HG02623 (cell line): ENCODE data around the gene PDE5A.
A peak's percentile ranks its signal among the peaks of the same experiment; 100 is the strongest.

Experiments
- ATAC-seq: cut with Tn5 transposase; IDR thresholded peaks from one replicate; pipeline ENCODE4 v1.9.1; 2021; ENCODE audit warnings: moderate library complexity; ENCODE audit not compliant: unreplicated experiment

PDE5A gene

DNA sequence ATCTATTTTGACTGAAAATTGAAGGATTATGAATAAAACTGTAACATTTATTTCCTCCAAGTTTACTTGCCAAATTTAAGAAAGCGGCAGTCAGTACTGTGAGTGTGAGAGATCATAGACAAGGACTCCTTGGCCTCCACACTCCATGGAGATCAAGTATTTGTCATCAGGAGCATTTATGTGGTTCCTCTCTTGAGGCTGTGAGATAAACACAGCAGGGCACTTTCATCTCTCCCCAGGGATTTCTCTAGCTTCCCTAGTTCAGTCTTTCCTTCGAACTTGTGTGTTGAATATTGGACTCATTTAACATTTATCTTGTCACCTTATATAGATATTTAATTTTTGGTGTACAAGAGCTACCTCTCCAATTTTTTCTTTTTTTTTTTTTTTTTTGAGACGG, 40.8 kb downstream of the PDE5A start:
- no peak for ATAC-seq

GRCh38 chr4:119585771-119586170, 42.8 kb downstream of the PDE5A start:
- no peak for ATAC-seq

DNA sequence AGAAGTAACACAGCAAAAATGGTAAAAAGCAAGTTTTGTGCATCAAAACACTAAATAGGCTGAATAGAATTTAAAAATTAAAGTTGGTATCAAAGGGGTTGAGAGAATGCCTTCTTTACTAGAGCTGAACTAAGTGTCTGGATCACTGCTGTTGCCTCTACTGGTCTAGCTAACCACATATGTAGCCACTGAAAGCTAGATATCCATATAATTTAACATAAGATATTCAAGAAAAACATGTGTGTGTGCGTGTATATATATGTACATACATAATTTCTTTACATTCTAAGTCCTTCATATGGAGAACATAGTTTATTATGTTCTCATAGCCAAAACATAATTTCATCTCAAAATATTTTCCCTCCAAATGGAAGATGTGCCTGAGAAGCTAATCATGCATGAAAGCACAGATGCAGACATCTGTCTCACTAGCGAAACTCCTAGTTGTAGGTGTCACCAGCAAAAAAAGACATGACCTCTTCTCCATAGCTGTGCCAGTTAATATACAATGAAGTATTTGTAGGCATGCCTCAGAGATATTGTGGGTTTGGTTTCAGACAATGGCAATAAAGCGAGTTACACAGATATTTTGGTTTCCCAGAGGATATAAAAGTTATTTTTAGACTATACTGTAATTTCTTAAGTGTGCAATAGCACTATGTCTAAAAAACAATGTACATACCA, 47.3 kb downstream of the PDE5A start:
- no peak for ATAC-seq

GRCh38 chr4:119580293-119580692, 48.3 kb downstream of the PDE5A start:
- ATAC-seq = no peak

DNA sequence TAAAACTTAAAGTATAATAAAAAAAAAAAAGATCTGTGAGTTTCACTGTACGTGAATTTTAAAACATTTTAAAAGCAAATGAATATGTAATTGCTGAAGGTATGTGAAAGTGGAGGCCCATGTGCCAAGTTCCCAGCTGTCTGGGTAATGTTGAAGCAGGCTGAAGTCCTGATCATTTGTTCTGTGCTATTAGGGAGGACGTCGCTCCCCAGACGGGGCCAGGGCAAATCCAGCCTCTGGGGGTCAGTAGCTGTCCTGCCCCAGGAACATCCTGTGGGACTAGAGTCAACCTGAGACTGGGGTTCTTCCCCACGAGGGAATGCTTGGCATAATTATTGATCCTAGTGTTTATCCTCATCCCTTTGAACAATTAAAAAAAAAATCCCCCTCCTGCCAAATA, 48.8 kb downstream of the PDE5A start:
- ATAC-seq = no peak

- ATAC-seq = no peak
Measured at GRCh38 chr4:119570401-119570800, 58.2 kb downstream of the PDE5A start.

DNA sequence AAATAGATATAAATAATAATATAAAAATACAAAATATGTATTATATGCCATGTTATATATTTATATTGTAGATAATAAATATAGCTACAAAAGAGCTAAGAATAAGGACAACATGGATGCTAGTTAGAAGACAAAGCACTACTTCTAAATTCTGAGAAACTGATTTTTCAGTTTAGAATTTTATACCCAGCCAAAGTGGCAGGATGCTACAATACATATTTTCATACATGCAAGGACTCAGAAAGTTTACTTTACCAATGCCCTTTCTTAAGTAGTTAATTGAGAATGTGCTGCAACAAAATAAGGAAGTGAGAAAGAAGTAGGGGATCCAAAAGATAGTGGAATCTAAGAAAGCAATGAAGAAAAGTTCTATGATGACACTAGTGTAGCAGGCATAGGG, 64.5 kb downstream of the PDE5A start:
- ATAC-seq = no peak

- no peak for ATAC-seq
Measured at GRCh38 chr4:119559044-119559647, 69.5 kb downstream of the PDE5A start.

- ATAC-seq = no peak
Measured at GRCh38 chr4:119550857-119551532, 77.6 kb downstream of the PDE5A start.

GRCh38 chr4:119549639-119550038, 79.0 kb downstream of the PDE5A start:
- ATAC-seq = no peak

- no peak for ATAC-seq
Measured at GRCh38 chr4:119543779-119544178, 84.8 kb downstream of the PDE5A start.

DNA sequence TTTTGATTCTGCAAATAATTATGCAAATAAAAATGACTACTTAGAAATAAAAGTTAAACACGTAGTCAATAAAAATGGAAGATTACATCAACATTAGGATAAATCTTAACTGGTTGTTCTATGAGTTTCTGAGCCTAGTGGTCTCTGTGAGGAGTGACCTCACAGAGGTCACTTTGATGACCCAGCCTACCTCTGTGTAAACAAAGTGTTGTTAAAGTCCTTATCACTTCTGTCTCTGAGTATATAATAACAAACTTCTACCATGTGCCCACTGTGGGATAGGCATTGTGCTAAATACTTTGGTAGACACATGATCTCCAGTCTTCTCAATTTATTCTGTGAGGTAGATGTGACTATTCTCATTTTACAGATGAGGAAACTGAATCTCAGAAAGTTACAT, 85.4 kb downstream of the PDE5A start:
- no peak for ATAC-seq

DNA sequence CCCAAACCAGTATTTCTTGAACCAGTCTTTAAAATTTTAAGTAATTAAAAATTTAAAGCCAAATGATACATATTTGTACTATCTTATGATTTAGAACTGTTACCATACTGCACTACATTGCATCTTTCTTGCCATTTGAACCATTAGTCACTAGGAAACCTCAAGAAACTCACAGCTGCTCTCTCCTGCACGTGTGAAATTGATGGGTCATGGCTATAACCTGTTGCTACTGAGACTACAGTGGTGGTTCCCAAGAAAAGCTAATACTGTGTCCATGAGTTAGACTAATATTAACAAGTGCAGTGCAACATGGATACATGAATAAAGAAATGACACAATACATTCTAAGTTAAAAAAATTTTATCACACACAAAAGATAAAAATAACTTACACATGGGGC, 88.4 kb downstream of the PDE5A start:
- ATAC-seq = peak; percentile 45

DNA sequence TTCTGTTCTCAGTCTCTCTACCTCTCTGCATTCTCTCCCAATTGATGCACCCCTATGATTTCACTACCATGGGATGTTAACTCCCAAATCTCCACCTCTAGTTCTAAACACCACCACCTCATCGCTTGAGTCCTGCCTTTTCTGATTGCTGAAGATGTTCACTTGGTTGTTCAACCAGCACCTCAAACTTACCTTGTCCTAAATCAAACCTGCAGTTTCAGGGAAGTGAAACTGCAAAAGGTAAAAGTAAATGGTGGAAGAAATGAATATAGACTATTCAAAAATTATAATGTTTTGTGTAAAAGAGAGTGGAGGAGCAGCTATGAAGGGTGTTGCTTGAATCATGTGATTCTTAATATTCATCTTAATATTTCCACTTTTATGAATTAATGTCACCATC, 91.0 kb downstream of the PDE5A start:
- no peak for ATAC-seq

DNA sequence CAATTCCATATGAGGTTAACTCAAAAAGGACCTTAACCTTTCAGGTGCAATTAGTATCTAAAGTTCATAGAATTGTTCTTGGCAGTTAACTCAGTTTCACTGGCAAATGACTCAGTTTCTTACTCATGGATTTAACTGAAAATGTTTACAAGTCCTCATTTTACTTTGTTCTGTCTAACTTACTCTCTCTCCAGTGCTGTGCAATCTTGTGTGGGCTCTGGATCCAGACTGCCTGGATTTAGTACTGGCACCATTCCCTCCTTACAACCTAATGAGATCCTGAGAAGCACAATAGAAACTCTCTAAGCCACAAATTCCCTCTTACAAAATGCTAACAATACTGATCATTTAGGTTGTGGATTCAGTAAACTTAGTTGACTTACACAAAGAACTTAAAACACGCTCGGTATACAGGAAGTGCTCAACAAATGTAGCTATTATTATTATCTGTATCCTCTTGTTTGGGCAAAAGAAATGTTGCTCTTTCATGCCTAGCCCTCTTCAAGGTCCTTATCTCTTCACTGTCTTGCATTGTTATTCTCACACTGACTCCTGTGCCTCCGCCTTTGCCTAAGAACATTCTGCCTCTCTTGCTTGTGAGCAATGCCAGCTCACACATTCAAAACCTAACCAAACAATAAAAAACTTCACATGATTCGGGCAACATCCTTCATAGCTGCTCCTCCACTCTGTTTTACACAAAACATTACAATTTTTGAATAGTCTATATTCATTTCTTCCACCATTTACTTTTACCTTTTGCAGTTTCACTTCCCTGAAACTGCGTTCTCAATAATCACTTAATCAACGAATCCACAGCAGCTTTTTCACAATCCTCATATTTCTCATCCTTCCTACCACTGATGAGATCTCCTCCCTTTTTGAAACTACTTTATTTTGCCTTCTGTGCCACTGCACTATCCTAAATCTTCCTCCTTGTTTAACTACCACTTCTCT, 91.8 kb downstream of the PDE5A start:
- no peak for ATAC-seq

DNA sequence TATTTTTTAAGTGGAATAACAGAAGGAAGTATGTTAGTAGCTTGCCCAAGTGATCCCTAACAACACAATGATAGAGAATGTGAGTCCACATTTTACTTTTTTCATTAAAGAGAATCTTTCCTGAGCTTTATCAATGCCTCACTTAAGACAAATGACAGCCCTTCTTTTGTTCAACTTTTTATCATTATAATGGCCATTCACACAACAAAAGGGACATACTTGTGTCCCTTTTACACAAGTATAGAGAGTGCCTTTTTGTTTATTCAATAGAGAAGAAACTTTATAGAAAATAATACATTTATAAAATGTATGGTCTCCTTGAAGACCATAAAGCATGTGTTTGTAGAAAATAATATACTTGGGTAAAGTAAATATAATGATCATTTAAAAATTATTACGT, 96.3 kb downstream of the PDE5A start:
- ATAC-seq = no peak

DNA sequence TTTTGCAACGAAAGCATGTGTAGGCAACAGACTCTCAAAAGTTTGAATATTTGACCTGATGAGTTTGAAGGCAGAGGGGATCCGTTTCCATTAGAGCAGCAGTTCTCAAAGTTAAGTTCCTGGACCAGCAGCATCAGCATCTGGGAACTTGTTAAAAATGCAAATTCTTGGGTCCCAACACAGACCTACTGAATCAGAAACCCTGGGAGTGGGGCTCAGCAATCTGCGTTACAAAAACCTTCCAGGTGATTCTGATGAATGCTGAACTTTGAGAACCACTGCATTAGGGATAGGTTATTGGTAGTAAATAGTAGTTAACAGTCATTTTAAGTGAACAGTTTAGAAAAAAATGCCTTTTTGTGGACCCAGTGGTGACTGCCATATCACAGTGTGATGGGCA, 98.8 kb downstream of the PDE5A start:
- no peak for ATAC-seq

DNA sequence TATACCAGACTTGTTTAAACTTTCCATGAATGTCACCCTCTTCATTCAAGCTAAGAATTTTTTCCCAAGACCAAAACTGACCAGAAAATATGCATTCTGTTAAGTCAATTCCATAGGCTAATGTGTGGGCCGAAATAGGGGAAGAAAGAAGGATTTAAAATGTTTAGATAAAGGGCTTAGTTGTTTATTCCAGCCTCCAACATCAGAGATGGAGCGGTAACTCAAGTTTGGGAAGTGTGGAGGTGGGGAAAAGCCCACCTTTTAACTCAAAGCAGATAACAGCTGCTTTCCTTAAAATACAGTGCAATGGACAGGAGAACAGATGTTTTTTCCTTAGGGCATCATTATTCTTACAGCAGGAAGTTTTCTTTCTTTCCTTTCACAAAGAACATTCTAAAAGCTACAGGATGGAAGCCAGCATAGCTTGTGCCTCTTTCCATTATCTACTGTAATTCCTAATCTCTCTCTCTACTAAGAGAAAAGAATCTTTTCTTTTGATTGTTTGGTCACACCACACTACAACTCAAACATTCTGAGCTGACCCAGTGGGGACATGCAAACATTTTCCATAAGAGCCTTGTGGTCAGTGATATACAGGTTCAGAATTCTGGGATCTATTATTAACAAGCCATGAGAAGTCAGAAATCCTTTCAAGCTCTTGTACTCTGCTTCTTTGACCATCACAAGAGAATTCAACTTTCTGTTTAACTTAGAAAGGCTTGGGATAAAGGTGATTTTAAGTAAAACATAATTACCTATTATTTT, 101.6 kb downstream of the PDE5A start:
- ATAC-seq = no peak

DNA sequence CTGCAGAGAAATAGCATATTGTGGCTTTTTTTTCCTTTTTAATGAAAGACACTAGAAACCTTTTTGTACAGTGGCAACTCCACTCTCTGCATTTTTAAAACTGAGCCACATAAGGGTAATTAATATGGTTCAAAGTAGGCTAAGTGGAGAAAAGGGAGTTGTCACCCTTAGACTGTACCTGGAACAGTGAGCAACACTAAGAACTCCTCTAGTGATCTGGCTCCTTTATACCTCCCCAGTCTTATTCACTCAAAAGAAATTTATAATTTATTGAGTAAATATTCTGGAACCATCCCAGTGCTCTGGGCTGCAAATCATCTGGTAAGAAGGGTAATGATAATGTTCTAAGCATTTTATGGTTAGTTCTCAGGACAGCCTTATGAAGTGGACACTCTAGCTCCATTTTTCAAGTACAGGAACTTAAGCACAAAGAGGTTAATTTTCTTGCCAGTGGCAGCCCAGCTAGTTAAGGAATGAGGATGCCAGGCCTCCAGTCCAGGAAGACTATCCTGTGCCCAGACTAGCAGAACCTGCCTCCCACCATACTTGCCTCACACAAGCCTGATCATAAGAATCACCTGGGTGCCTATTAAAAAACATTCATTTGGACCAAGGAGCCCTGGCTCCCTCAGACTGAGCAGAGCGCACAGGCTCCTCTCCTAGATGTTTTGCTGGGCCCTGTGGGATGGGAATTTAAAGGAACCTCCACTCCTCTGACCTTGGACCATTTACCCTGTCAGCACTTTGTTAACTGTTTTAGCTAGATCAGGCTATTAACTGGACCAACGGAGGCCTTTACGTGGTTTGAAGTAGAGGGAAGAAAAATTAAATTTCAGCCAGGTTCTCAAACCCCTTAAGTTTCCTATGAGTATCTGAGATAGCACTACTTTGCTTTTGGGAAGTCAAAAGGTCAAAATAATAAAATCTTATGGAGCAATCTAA, 102.6 kb downstream of the PDE5A start:
- no peak for ATAC-seq
